Skeletal muscle tissue (tissue), 4 donors: ENCODE data around the gene KCNG1. TPM values are rescaled to one million over a fixed set of nuclear protein-coding genes. Genes with fewer than 3 reads are reported as not detected.

Experiments
- H3K27ac ChIP-seq: one replicate; pipeline ENCODE4 v1.7.0; 2013; ENCODE audit warnings: mild to moderate bottlenecking, low read depth, low read length, inconsistent platforms
- H3K27me3 ChIP-seq, 3 donors: one replicate each; pipeline ENCODE4 v1.7.0; 2013; ENCODE audit warnings: low read length in 3 of 3; ENCODE audit not compliant: control insufficient read depth in 3 of 3, insufficient read depth in 3 of 3
- H3K36me3 ChIP-seq, 3 donors: one replicate each; pipeline ENCODE4 v1.7.0; 2013; ENCODE audit warnings: low read length in 3 of 3; ENCODE audit not compliant: control insufficient read depth in 3 of 3, insufficient read depth in 3 of 3
- H3K4me1 ChIP-seq, 3 donors: one replicate each; pipeline ENCODE4 v1.7.0; 2013; ENCODE audit warnings: low read length in 3 of 3, mild to moderate bottlenecking in 3 of 3; ENCODE audit not compliant: control insufficient read depth in 3 of 3, insufficient read depth in 3 of 3
- H3K4me3 ChIP-seq, 3 donors: one replicate each; pipeline ENCODE4 v1.7.0; 2013; ENCODE audit warnings: low read length in 3 of 3
- H3K9ac ChIP-seq, 3 donors: one replicate each; pipeline ENCODE4 v1.7.0; 2013; ENCODE audit warnings: low read length in 3 of 3, mild to moderate bottlenecking in 3 of 3, moderate library complexity in 2 of 3, low read depth in 1 of 3
- H3K9me3 ChIP-seq, 3 donors: one replicate each; pipeline ENCODE4 v1.7.0; 2013; ENCODE audit warnings: low read length in 3 of 3; ENCODE audit not compliant: control insufficient read depth in 3 of 3
- total RNA-seq: library from RNA; depleted of rRNA; stranded (reverse); fragments of >200 nt; gene quantifications from one replicate; pipeline ENCODE4 v1.2.3, GENCODE V29; 2014
- donor health status: Osteomylitis.

The KCNG1 gene
- total RNA-seq, result 0.52 TPM

GRCh38 chr20:51022803-51023616, at the start of gene KCNG1:
TSS of gene KCNG1 (minus strand) at chr20:51023107. CDS start at chr20:51010338, 12,769 bp downstream.
- Histone ChIP-seq H3K27ac (no peak within 1 kb of the TSS), H3K27me3 (peaks cover 36 to 57% (median 43%) of the 10 kb centered on the region in 3 donors), H3K36me3 (no peaks in the 10 kb centered on the region), H3K4me3 (peak within 1 kb of the TSS in 2 of 3 donors; percentile 52), H3K9ac (peak within 1 kb of the TSS in 1 of 3 donors; percentile 8), H3K9me3 (no peaks in the 10 kb centered on the region), H3K4me1 (peaks cover 0 to 11% (median 5%) of the 10 kb centered on the region in 3 donors)

GRCh38 chr20:51070621-51071020, 47.7 kb upstream of the KCNG1 start:
- Histone ChIP-seq H3K36me3 (no peaks in the 10 kb centered on the region), H3K27ac (no peak overlapping the region), H3K9me3 (peaks cover 0 to 3% (median 2%) of the 10 kb centered on the region in 3 donors), H3K4me1 (no peaks in the 10 kb centered on the region), H3K27me3 (peaks cover 8 to 29% (median 10%) of the 10 kb centered on the region in 3 donors), H3K4me3 (no peak overlapping the region), H3K9ac (no peak overlapping the region)

- no peaks in the 10 kb centered on the region for H3K9me3 ChIP-seq
- no peak overlapping the region for H3K9ac ChIP-seq
- H3K27ac ChIP-seq, result no peak overlapping the region
- H3K4me1 ChIP-seq, result no peaks in the 10 kb centered on the region
- peaks cover 0 to 21% (median 2%) of the 10 kb centered on the region in 3 donors for H3K27me3 ChIP-seq
- H3K36me3 ChIP-seq, result no peaks in the 10 kb centered on the region
- H3K4me3 ChIP-seq, result no peak overlapping the region
These were observed 44.9 kb upstream of the KCNG1 start for GRCh38 chr20:51067792-51068191.

GRCh38 chr20:51065615-51066014, 42.7 kb upstream of the KCNG1 start:
- peaks cover 0 to 23% (median 0%) of the 10 kb centered on the region in 3 donors for H3K27me3 ChIP-seq

GRCh38 chr20:51064137-51064536, 41.2 kb upstream of the KCNG1 start:
- Histone ChIP-seq H3K9ac (no peak overlapping the region), H3K4me3 (no peak overlapping the region), H3K9me3 (no peaks in the 10 kb centered on the region), H3K4me1 (no peaks in the 10 kb centered on the region), H3K27me3 (peaks cover 0 to 26% (median 0%) of the 10 kb centered on the region in 3 donors), H3K27ac (no peak overlapping the region), H3K36me3 (no peaks in the 10 kb centered on the region)

More at GRCh38 chr20:51065615-51066014, 42.7 kb upstream of the KCNG1 start:
- no peaks in the 10 kb centered on the region for H3K4me1 ChIP-seq
- no peak overlapping the region for H3K4me3 ChIP-seq
- H3K36me3 ChIP-seq, result no peaks in the 10 kb centered on the region
- H3K9me3 ChIP-seq, result no peaks in the 10 kb centered on the region
- no peak overlapping the region for H3K9ac ChIP-seq
- H3K27ac ChIP-seq, result no peak overlapping the region

- peaks cover 0 to 33% (median 6%) of the 10 kb centered on the region in 3 donors for H3K27me3 ChIP-seq
These were observed 39.2 kb upstream of the KCNG1 start for GRCh38 chr20:51062065-51062464.

GRCh38 chr20:51061418-51062045, 38.6 kb upstream of the KCNG1 start:
- peaks cover 0 to 7% (median 3%) of the 10 kb centered on the region in 3 donors for H3K9me3 ChIP-seq
- H3K36me3 ChIP-seq, result no peaks in the 10 kb centered on the region
- H3K4me1 ChIP-seq, result no peaks in the 10 kb centered on the region
- no peak overlapping the region for H3K9ac ChIP-seq
- H3K27ac ChIP-seq, result no peak overlapping the region
- H3K4me3 ChIP-seq, result no peak overlapping the region
- peaks cover 0 to 38% (median 10%) of the 10 kb centered on the region in 3 donors for H3K27me3 ChIP-seq

More at GRCh38 chr20:51062065-51062464, 39.2 kb upstream of the KCNG1 start:
- Histone ChIP-seq H3K4me3 (no peak overlapping the region), H3K4me1 (no peaks in the 10 kb centered on the region), H3K36me3 (no peaks in the 10 kb centered on the region), H3K9ac (no peak overlapping the region), H3K9me3 (peaks cover 0 to 2% (median under 1%) of the 10 kb centered on the region in 3 donors), H3K27ac (no peak overlapping the region)

GRCh38 chr20:51060301-51060700, 37.4 kb upstream of the KCNG1 start:
- Histone ChIP-seq H3K27ac (no peak overlapping the region), H3K36me3 (no peaks in the 10 kb centered on the region), H3K4me3 (no peak overlapping the region), H3K9me3 (peaks cover 0 to 7% (median 3%) of the 10 kb centered on the region in 3 donors), H3K4me1 (no peaks in the 10 kb centered on the region), H3K27me3 (peaks cover 1 to 37% (median 10%) of the 10 kb centered on the region in 3 donors), H3K9ac (no peak overlapping the region)

- no peaks in the 10 kb centered on the region for H3K4me1 ChIP-seq
- peaks cover 0 to 7% (median 3%) of the 10 kb centered on the region in 3 donors for H3K9me3 ChIP-seq
- no peaks in the 10 kb centered on the region for H3K36me3 ChIP-seq
- no peak overlapping the region for H3K27ac ChIP-seq
- H3K9ac ChIP-seq, result no peak overlapping the region
- H3K4me3 ChIP-seq, result no peak overlapping the region
- H3K27me3 ChIP-seq, result peaks cover 4 to 36% (median 10%) of the 10 kb centered on the region in 3 donors
These were observed 37.0 kb upstream of the KCNG1 start for GRCh38 chr20:51059862-51060261.

- Histone ChIP-seq H3K9me3 (peaks cover 0 to 7% (median 3%) of the 10 kb centered on the region in 3 donors), H3K36me3 (no peaks in the 10 kb centered on the region), H3K27ac (no peak overlapping the region), H3K9ac (no peak overlapping the region), H3K27me3 (peaks cover 8 to 49% (median 10%) of the 10 kb centered on the region in 3 donors), H3K4me1 (no peaks in the 10 kb centered on the region), H3K4me3 (no peak overlapping the region)
These were observed 35.1 kb upstream of the KCNG1 start for GRCh38 chr20:51058017-51058416.
